H9 (cell line): ENCODE results near the gene KDM5B. TPM values are rescaled to one million over a fixed set of nuclear protein-coding genes. Genes with fewer than 3 reads are reported as not detected.

Experiments
- DNase-seq: peaks from one replicate; pipeline ENCODE4 v3.0.0-alpha.2; 2017
- H2AFZ ChIP-seq: one replicate; pipeline ENCODE4 v1.6.1; 2013; ENCODE audit warnings: mild to moderate bottlenecking, low read length, control low read depth, moderate library complexity
- H2AK5ac ChIP-seq: 2 replicates; pipeline ENCODE4 v1.6.1; 2013; ENCODE audit warnings: low read length, control low read depth, mixed read lengths; ENCODE audit not compliant: insufficient read length
- H2BK120ac ChIP-seq: one replicate; pipeline ENCODE4 v1.6.1; 2013; ENCODE audit warnings: low read depth, mild to moderate bottlenecking, low read length, control low read depth, inconsistent platforms; ENCODE audit not compliant: poor library complexity, severe bottlenecking
- H2BK12ac ChIP-seq: 2 replicates; pipeline ENCODE4 v1.6.1; 2013; ENCODE audit warnings: low read length, control low read depth, mixed read lengths, low read depth; ENCODE audit not compliant: insufficient read length
- H2BK15ac ChIP-seq: 2 replicates; pipeline ENCODE4 v1.6.1; 2013; ENCODE audit warnings: low read depth, low read length, control low read depth
- H2BK20ac ChIP-seq: one replicate; pipeline ENCODE4 v1.6.1; 2013; ENCODE audit warnings: low read depth, mild to moderate bottlenecking, low read length, control low read depth, inconsistent platforms; ENCODE audit not compliant: poor library complexity, severe bottlenecking
- H2BK5ac ChIP-seq: 2 replicates; pipeline ENCODE4 v1.6.1; 2013; ENCODE audit warnings: low read length, control low read depth, mixed read lengths; ENCODE audit not compliant: insufficient read length
- H3K14ac ChIP-seq: 2 replicates; pipeline ENCODE4 v1.6.1; 2013; ENCODE audit warnings: low read length, control low read depth; ENCODE audit not compliant: insufficient read depth
- H3K18ac ChIP-seq: 2 replicates; pipeline ENCODE4 v1.6.1; 2013; ENCODE audit warnings: low read depth, mild to moderate bottlenecking, mixed read lengths, low read length, control low read depth; ENCODE audit not compliant: insufficient read length
- H3K23ac ChIP-seq: 2 replicates; pipeline ENCODE4 v1.6.1; 2013; ENCODE audit warnings: low read length, control low read depth, mixed read lengths, low read depth; ENCODE audit not compliant: insufficient read length
- H3K23me2 ChIP-seq: 2 replicates; pipeline ENCODE4 v1.6.1; 2013; ENCODE audit warnings: low read depth, mild to moderate bottlenecking, mixed read lengths, low read length, control low read depth; ENCODE audit not compliant: insufficient read length, poor library complexity, severe bottlenecking
- H3K27ac ChIP-seq: 2 replicates; pipeline ENCODE4 v1.5.1; 2013; ENCODE audit warnings: low read length, control low read depth, mixed read lengths, low read depth; ENCODE audit not compliant: insufficient read length
- H3K27me3 ChIP-seq: 2 replicates; pipeline ENCODE4 v1.6.1; 2013; ENCODE audit warnings: low read length, control low read depth, inconsistent platforms; ENCODE audit not compliant: insufficient read depth
- H3K4ac ChIP-seq: 2 replicates; pipeline ENCODE4 v1.6.1; 2013; ENCODE audit warnings: low read depth, mild to moderate bottlenecking, control low read depth, inconsistent platforms, low read length, moderate library complexity
- H3K4me1 ChIP-seq: 2 replicates; pipeline ENCODE4 v1.6.1; 2013; ENCODE audit warnings: low read length, control low read depth, inconsistent platforms; ENCODE audit not compliant: insufficient read depth
- H3K4me2 ChIP-seq: 2 replicates; pipeline ENCODE4 v1.6.1; 2013; ENCODE audit warnings: low read length, control low read depth, mixed read lengths; ENCODE audit not compliant: insufficient read length, insufficient read depth
- H3K56ac ChIP-seq: 2 replicates; pipeline ENCODE4 v1.6.1; 2013; ENCODE audit warnings: low read depth, mild to moderate bottlenecking, mixed read lengths, low read length, control low read depth; ENCODE audit not compliant: insufficient read length
- H3K79me1 ChIP-seq: 2 replicates; pipeline ENCODE4 v1.6.1; 2013; ENCODE audit warnings: low read depth, mild to moderate bottlenecking, moderate library complexity, low read length, control low read depth, inconsistent platforms; ENCODE audit not compliant: insufficient read depth, poor library complexity, severe bottlenecking
- H3K79me2 ChIP-seq: 2 replicates; pipeline ENCODE4 v1.6.1; 2013; ENCODE audit warnings: low read length, control low read depth, inconsistent platforms; ENCODE audit not compliant: insufficient read depth
- H3K9ac ChIP-seq: 2 replicates; pipeline ENCODE4 v1.6.1; 2013; ENCODE audit warnings: low read length, control low read depth, mixed read lengths; ENCODE audit not compliant: insufficient read length; ENCODE audit errors: extremely low read depth
- H3K9me3 ChIP-seq: one replicate; pipeline ENCODE4 v1.6.1; 2013; ENCODE audit warnings: low read depth, low read length, inconsistent platforms; ENCODE audit not compliant: control insufficient read depth
- H3T11ph ChIP-seq: one replicate; pipeline ENCODE4 v1.6.1; 2013; ENCODE audit warnings: mild to moderate bottlenecking, low read length, control low read depth, inconsistent platforms
- H4K20me1 ChIP-seq: one replicate; pipeline ENCODE4 v1.6.1; 2013; ENCODE audit not compliant: control insufficient read depth, insufficient read length, insufficient read depth
- H4K5ac ChIP-seq: 2 replicates; pipeline ENCODE4 v1.6.1; 2013; ENCODE audit warnings: low read depth, mild to moderate bottlenecking, mixed read lengths, low read length, control low read depth; ENCODE audit not compliant: insufficient read length
- H4K8ac ChIP-seq: replicated peaks from 2 replicates; pipeline ENCODE4 v1.6.1; 2013; ENCODE audit warnings: low read length, control low read depth, mixed read lengths, low read depth; ENCODE audit not compliant: insufficient read length
- H4K91ac ChIP-seq: 2 replicates; pipeline ENCODE4 v1.6.1; 2013; ENCODE audit warnings: low read depth, mild to moderate bottlenecking, moderate library complexity, mixed read lengths, low read length, control low read depth; ENCODE audit not compliant: insufficient read length
- H3K27ac Mint-ChIP-seq, 3 experiments: 2 replicates in 2 of 3; 3 replicates in 1 of 3; pipeline ENCODE4 v1.8.0; 2020 to 2021; ENCODE audit warnings: mixed read lengths in 3 of 3, mild to moderate bottlenecking in 1 of 3, moderate library complexity in 1 of 3
- H3K27me3 Mint-ChIP-seq: 2 replicates; pipeline ENCODE4 v1.8.0; 2021; ENCODE audit warnings: low read depth, mild to moderate bottlenecking, moderate library complexity, mixed read lengths
- H3K36me3 Mint-ChIP-seq, 3 experiments: 2 replicates in 2 of 3; 3 replicates in 1 of 3; pipeline ENCODE4 v1.8.0; 2020 to 2021; ENCODE audit warnings: low read depth in 3 of 3, mixed read lengths in 3 of 3; ENCODE audit not compliant: insufficient read depth in 1 of 3
- H3K4me1 Mint-ChIP-seq, 2 experiments: 2 replicates each; pipeline ENCODE4 v1.8.0; 2020; ENCODE audit warnings: mixed read lengths in 2 of 2
- H3K4me3 Mint-ChIP-seq, 2 experiments: 2 replicates in 1 of 2; 3 replicates in 1 of 2; pipeline ENCODE4 v1.8.0; 2020 to 2021; ENCODE audit warnings: mild to moderate bottlenecking in 2 of 2, mixed read lengths in 2 of 2, moderate library complexity in 1 of 2
- H3K9me3 Mint-ChIP-seq, 2 experiments: 2 replicates in 1 of 2; 3 replicates in 1 of 2; pipeline ENCODE4 v1.8.0; 2020; ENCODE audit warnings: mild to moderate bottlenecking in 2 of 2, mixed read lengths in 2 of 2, moderate library complexity in 1 of 2
- CTCF ChIP-seq: fragments of 200-600 bp; sonication (generic); conservative IDR thresholded peaks from 3 replicates; pipeline ENCODE4 v1.8.0; 2021; ENCODE audit warnings: antibody characterized with exemption, mild to moderate bottlenecking
- WGBS: extraction: QIAGEN DNeasy Blood & Tissue Kit; methylation state at CpG from one replicate; pipeline ENCODE4 v1.1.7; 2013; ENCODE audit warnings: missing lambda C conversion rate, low lambda C conversion rate, mixed read lengths; ENCODE audit not compliant: insufficient read length; ENCODE audit errors: extremely low coverage; 5-methylcytosine and 5-hydroxymethylcytosine counted together
- total RNA-seq: library from RNA; stranded (reverse); gene quantifications from 2 replicates; pipeline ENCODE4 v1.2.1, GENCODE V29; 2021

KDM5B gene
- total RNA-seq, 1 experiment from 2014 or later: 210 TPM

DNA sequence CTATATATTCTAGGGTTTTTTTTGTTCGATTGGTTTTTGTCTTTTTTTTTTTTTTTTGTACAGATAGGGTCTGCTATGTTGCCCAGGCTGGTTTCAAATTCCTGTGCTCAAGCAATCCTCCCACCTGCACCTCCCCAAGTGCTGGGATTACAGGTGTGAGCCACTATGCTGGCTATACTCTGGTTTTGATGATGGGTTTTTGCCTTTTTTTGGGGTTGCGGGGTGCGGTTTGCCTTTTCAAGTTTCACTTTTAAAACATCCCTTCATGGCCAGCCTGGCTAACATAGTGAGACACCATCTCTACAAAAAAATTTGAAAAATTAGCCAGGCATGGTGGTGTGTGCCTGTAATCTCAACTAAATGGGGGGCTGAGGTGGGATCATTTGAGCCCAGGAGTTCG, 10.0 kb downstream of the KDM5B start:
- Histone ChIP-seq H2BK5ac (no peak overlapping the region), H3K27ac (no peak overlapping the region), H3K56ac (no peak overlapping the region), H3K9me3 (no peaks in the 10 kb centered on the region), H3K4ac (no peak overlapping the region), H4K5ac (no peak overlapping the region), H2AFZ (no peak overlapping the region), H3K4me2 (no peak overlapping the region), H3T11ph (no peak overlapping the region), H4K8ac (no peak overlapping the region), H3K9ac (no peak overlapping the region), H2BK15ac (no peak overlapping the region), H3K4me1 (no peaks in the 10 kb centered on the region; the same call in 1 of the 2 replicates), H2BK20ac (no peak overlapping the region), H3K27me3 (no peaks in the 10 kb centered on the region), H2BK12ac (no peak overlapping the region), H3K79me1 (no peaks in the 10 kb centered on the region), H3K23me2 (no peaks in the 10 kb centered on the region), H4K20me1 (no peaks in the 10 kb centered on the region), H2AK5ac (no peak overlapping the region), H3K23ac (no peak overlapping the region), H3K79me2 (peaks cover 77% of the 10 kb centered on the region), H3K14ac (no peak overlapping the region), H2BK120ac (no peak overlapping the region), H3K18ac (no peak overlapping the region), H4K91ac (no peak overlapping the region)
- no peak overlapping the region for H3K27ac Mint-ChIP-seq
- no peak for TF ChIP-seq CTCF
- peaks cover 8 to 19% (median 16%) of the 10 kb centered on the region in 3 experiments; a peak in 6 of 7 replicates for H3K36me3 Mint-ChIP-seq
- H3K9me3 Mint-ChIP-seq: no peaks in the 10 kb centered on the region; a peak in 1 of 5 replicates
- H3K27me3 Mint-ChIP-seq: no peaks in the 10 kb centered on the region
- peaks cover 38 to 42% of the 10 kb centered on the region in 2 experiments for H3K4me1 Mint-ChIP-seq
- WGBS: no CpG with 5 or more reads among the region's 4 CpGs
- no peak for DNase-seq
- no peak overlapping the region for H3K4me3 Mint-ChIP-seq
